Epithelial cell of proximal tubule (primary cell): ENCODE data around the gene TMC1. TPM values are rescaled to one million over a fixed set of nuclear protein-coding genes. Genes with fewer than 3 reads are reported as not detected.

ENCODE experiments used
- DNase-seq: peaks from one replicate; pipeline ENCODE4 v3.0.0-alpha.2; 2011; ENCODE audit warnings: low read depth
- H3K4me3 ChIP-seq: 2 replicates; pipeline ENCODE4 v1.5.1; 2011; ENCODE audit warnings: low read depth, mild to moderate bottlenecking, low read length
- CTCF ChIP-seq: conservative IDR thresholded peaks from 2 replicates; pipeline ENCODE4 v1.5.1; 2012; ENCODE audit warnings: low read depth, mild to moderate bottlenecking, low read length
- total RNA-seq: library from RNA; depleted of rRNA; stranded (reverse); fragments of >200 nt; gene quantifications from 2 replicates; pipeline ENCODE4 v1.2.3, GENCODE V29; 2015

Gene TMC1
- total RNA-seq, 1 donor from 2014 or later = not detected

- TF ChIP-seq CTCF = no peak
- DNase-seq = no peak
These were observed 302.6 kb downstream of the TMC1 start for GRCh38 chr9:72823971-72824370.

GRCh38 chr9:72826996-72827949 is 305.9 kb downstream of the TMC1 start:
- no peak overlapping the region for H3K4me3 ChIP-seq
- no peak for TF ChIP-seq CTCF
- DNase-seq = no peak

More at GRCh38 chr9:72823971-72824370, 302.6 kb downstream of the TMC1 start:
- no peak overlapping the region for H3K4me3 ChIP-seq

DNA sequence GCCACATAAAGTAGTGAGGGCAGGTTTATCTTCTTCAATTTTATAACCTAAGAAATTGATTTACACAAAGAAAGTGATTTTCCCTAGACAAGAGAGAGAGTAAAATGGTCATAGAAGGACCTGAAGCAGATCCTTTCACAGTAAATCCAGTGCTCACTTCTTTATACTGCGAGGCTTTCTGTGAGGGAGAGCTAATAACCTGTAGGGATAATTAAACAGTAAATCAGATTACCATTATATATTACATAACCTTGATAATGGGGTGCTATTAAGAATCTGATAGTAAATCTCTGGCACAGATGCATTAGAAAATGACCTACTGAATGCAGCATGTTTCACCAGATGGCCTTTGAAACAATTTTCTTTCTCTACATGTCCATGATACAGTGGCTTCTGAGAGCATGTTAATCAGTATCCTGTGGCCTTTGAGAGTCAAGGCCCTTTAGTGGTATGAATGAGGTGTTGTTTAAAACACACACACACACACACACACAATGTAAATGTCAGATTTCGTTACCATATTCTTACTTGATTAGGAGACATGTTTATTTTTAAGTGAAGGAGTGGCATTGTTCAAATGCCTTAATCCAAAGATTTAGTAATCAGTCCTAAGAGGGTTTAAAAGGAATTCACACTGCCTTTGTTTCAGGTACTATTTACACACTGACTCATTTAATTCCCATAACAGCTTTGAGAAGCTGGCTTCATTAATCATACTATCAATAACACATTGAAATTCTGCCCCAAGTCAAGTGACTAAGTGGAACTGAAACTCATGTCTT is 306.7 kb downstream of the TMC1 start:
- peak; percentile 89 for DNase-seq
- TF ChIP-seq CTCF = no peak
- no peak overlapping the region for H3K4me3 ChIP-seq

GRCh38 chr9:72834994-72835393 is 313.6 kb downstream of the TMC1 start:
- TF ChIP-seq CTCF = no peak
- no peak for DNase-seq
- H3K4me3 ChIP-seq = no peak overlapping the region

GRCh38 chr9:72836790-72837189 is 315.4 kb downstream of the TMC1 start:
- DNase-seq = no peak
- TF ChIP-seq CTCF = no peak
- no peak overlapping the region for H3K4me3 ChIP-seq

- TF ChIP-seq CTCF = no peak
- no peak overlapping the region for H3K4me3 ChIP-seq
- no peak for DNase-seq
These were observed 317.7 kb downstream of the TMC1 start for GRCh38 chr9:72839085-72839484.
